Measurements from ENCODE around the gene FGD5.

FGD5 gene

GRCh38 chr3:14818804-14819500, at the start of gene FGD5:
TSS of gene FGD5 (plus strand) at chr3:14818962. CDS start at chr3:14819072, 110 bp downstream.
- DNase-seq, result no peak

- DNase-seq, result no peak
These were observed 49.0 kb upstream of the FGD5 start for GRCh38 chr3:14769544-14770325.

GRCh38 chr3:14770591-14770990, 48.2 kb upstream of the FGD5 start:
- no peak for DNase-seq

GRCh38 chr3:14771593-14772497, 46.9 kb upstream of the FGD5 start:
- no peak for DNase-seq

GRCh38 chr3:14772533-14773138, 46.1 kb upstream of the FGD5 start:
- no peak for DNase-seq

GRCh38 chr3:14773281-14773680, 45.5 kb upstream of the FGD5 start:
- DNase-seq, result no peak

- no peak for DNase-seq
These were observed 45.1 kb upstream of the FGD5 start for GRCh38 chr3:14773691-14774128.

GRCh38 chr3:14774431-14774830, 44.3 kb upstream of the FGD5 start:
- DNase-seq, result no peak

- DNase-seq, result no peak
These were observed 43.8 kb upstream of the FGD5 start for GRCh38 chr3:14775011-14775410.

- DNase-seq, result no peak
These were observed 43.2 kb upstream of the FGD5 start for GRCh38 chr3:14775563-14775962.

- DNase-seq, result no peak
These were observed 39.6 kb upstream of the FGD5 start for GRCh38 chr3:14779069-14779685.

GRCh38 chr3:14780927-14781507, 37.7 kb upstream of the FGD5 start:
- peak; percentile 9 for DNase-seq

GRCh38 chr3:14783480-14784086, 35.2 kb upstream of the FGD5 start:
- no peak for DNase-seq

- no peak for DNase-seq
These were observed 34.6 kb upstream of the FGD5 start for GRCh38 chr3:14784087-14784681.

- no peak for DNase-seq
These were observed 33.3 kb upstream of the FGD5 start for GRCh38 chr3:14785207-14786155.

- no peak for DNase-seq
These were observed 32.4 kb upstream of the FGD5 start for GRCh38 chr3:14786369-14786768.

GRCh38 chr3:14787630-14788029, 31.1 kb upstream of the FGD5 start:
- no peak for DNase-seq

- no peak for DNase-seq
These were observed 30.1 kb upstream of the FGD5 start for GRCh38 chr3:14788644-14789043.

- DNase-seq, result no peak
These were observed 29.5 kb upstream of the FGD5 start for GRCh38 chr3:14789221-14789620.

All from CD4-positive, alpha-beta T cell treated with Interleukin-10 for 1 hour (primary cell).